ENCODE data around the gene EP300.
"Not testable (repeated sequence)": the region's sequence is repeated elsewhere in the genome, so short reads cannot be mapped to it uniquely, and the experiment has no call there.

Gene EP300

GRCh38 chr22:41157083-41157482, 64.7 kb downstream of the EP300 start:
- DNase-seq, result no peak

- no peak for DNase-seq
Measured at GRCh38 chr22:41169157-41169556, 76.8 kb downstream of the EP300 start.

GRCh38 chr22:41171996-41172395, 79.6 kb downstream of the EP300 start:
- DNase-seq, result no peak

GRCh38 chr22:41175546-41175945, 83.2 kb downstream of the EP300 start:
- DNase-seq, result no peak

GRCh38 chr22:41177040-41177621, 84.7 kb downstream of the EP300 start:
- no peak for DNase-seq

GRCh38 chr22:41177622-41178424, 85.4 kb downstream of the EP300 start:
- no peak for DNase-seq

GRCh38 chr22:41178425-41178975, 86.1 kb downstream of the EP300 start:
- no peak for DNase-seq

GRCh38 chr22:41180362-41180761, 88.0 kb downstream of the EP300 start:
- DNase-seq, result not testable (repeated sequence)

- no peak for DNase-seq
Measured at GRCh38 chr22:41180926-41181325, 88.5 kb downstream of the EP300 start.

- DNase-seq, result peak; percentile 61 to 79
Measured at GRCh38 chr22:41181349-41182241, 89.2 kb downstream of the EP300 start.

GRCh38 chr22:41184679-41185078, 92.3 kb downstream of the EP300 start:
- DNase-seq, result no peak

- no peak for DNase-seq
Measured at GRCh38 chr22:41191467-41191866, 99.1 kb downstream of the EP300 start.

- no peak for DNase-seq
Measured at GRCh38 chr22:41193829-41194228, 101.4 kb downstream of the EP300 start.

GRCh38 chr22:41197038-41197972, 104.9 kb downstream of the EP300 start:
- peak; percentile 67 to 84 for DNase-seq

- peak in 1 of 2 donors; percentile 24 for DNase-seq
Measured at GRCh38 chr22:41198027-41198580, 105.7 kb downstream of the EP300 start.

GRCh38 chr22:41201141-41201540, 108.7 kb downstream of the EP300 start:
- peak; percentile 10 to 19 for DNase-seq

GRCh38 chr22:41203118-41203517, 110.7 kb downstream of the EP300 start:
- no peak for DNase-seq

GRCh38 chr22:41204066-41204465, 111.7 kb downstream of the EP300 start:
- no peak for DNase-seq

- DNase-seq, result peak; percentile 95 to 96
Measured at GRCh38 chr22:41204992-41205900, 112.9 kb downstream of the EP300 start, which contains the start of gene L3MBTL2. Gene L3MBTL2 (plus strand): TSS chr22:41205312. CDS start chr22:41205363, 51 bp downstream.

GRCh38 chr22:41206719-41207118, 114.3 kb downstream of the EP300 start:
- no peak for DNase-seq
